OCI-LY7 (cell line): ENCODE results near the gene KRTAP27-1. TPM values are rescaled to one million over a fixed set of nuclear protein-coding genes. Genes with fewer than 3 reads are reported as not detected.

ENCODE experiments used
- BruUV-seq: library from RNA; stranded (reverse); fragments of 400-500 nt; replicated peaks from 2 replicates; lab custom pipeline; 2021; lab: Mats Ljungman, UMichigan
- CTCF ChIA-PET: fragments of 300-600 bp; sonication (Branson Sonifier 250); formaldehyde crosslinking; loops from one replicate; lab custom pipeline; 2022; ENCODE audit warnings: antibody characterized with exemption; ENCODE audit not compliant: unreplicated experiment; lab: Charles Lee
- POLR2A ChIA-PET: fragments of 300-600 bp; sonication (Branson Sonifier 250); formaldehyde crosslinking; loops from one replicate; lab custom pipeline; 2022; ENCODE audit warnings: antibody characterized with exemption; lab: Charles Lee
- DNase-seq: peaks from one replicate; pipeline ENCODE4 v3.0.0-alpha.2; 2015; ENCODE audit warnings: low spot score
- H2AFZ ChIP-seq: fragments of 200-600 bp; sonication (generic), shearing (Covaris generic); 2 replicates; pipeline ENCODE4 v1.6.1; 2014; ENCODE audit warnings: mild to moderate bottlenecking, antibody characterized with exemption, low read length, moderate library complexity
- H3K27ac ChIP-seq: fragments of 200-600 bp; sonication (generic); 2 replicates; pipeline ENCODE4 v1.5.1; 2014; ENCODE audit warnings: mixed run types, low read depth, mild to moderate bottlenecking, moderate library complexity, low read length, inconsistent platforms; ENCODE audit not compliant: poor library complexity, severe bottlenecking
- H3K36me3 ChIP-seq: fragments of 200-600 bp; sonication (generic); 2 replicates; pipeline ENCODE4 v1.6.1; 2014; ENCODE audit warnings: mild to moderate bottlenecking, antibody characterized with exemption, low read length, moderate library complexity, mixed read lengths; ENCODE audit not compliant: insufficient read depth
- H3K4me1 ChIP-seq: fragments of 200-600 bp; sonication (generic); 2 replicates; pipeline ENCODE4 v1.5.1; 2014; ENCODE audit warnings: mild to moderate bottlenecking, low read length; ENCODE audit not compliant: insufficient read depth, poor library complexity, severe bottlenecking
- H3K4me2 ChIP-seq: fragments of 200-600 bp; sonication (generic); 2 replicates; pipeline ENCODE4 v1.6.1; 2014; ENCODE audit warnings: mild to moderate bottlenecking, low read length
- H3K4me3 ChIP-seq: fragments of 200-600 bp; sonication (generic); 2 replicates; pipeline ENCODE4 v1.5.1; 2014; ENCODE audit warnings: mild to moderate bottlenecking, low read depth, low read length; ENCODE audit not compliant: poor library complexity, severe bottlenecking
- H3K79me2 ChIP-seq: fragments of 200-600 bp; sonication (generic); 2 replicates; pipeline ENCODE4 v1.6.1; 2016; ENCODE audit warnings: low read depth, mild to moderate bottlenecking, low read length, moderate library complexity, mixed read lengths; ENCODE audit not compliant: insufficient read depth
- H3K9me2 ChIP-seq: fragments of 200-600 bp; sonication (generic); 2 replicates; pipeline ENCODE4 v1.6.1; 2016; ENCODE audit warnings: mild to moderate bottlenecking, low read length, mixed read lengths; ENCODE audit not compliant: insufficient read depth
- H3K9me3 ChIP-seq: fragments of 200-600 bp; sonication (generic); 2 replicates; pipeline ENCODE4 v1.6.1; 2014; ENCODE audit warnings: mild to moderate bottlenecking, mixed run types, low read length, mixed read lengths
- H4K20me1 ChIP-seq: fragments of 200-600 bp; sonication (generic); 2 replicates; pipeline ENCODE4 v1.6.1; 2014; ENCODE audit warnings: mild to moderate bottlenecking, antibody characterized with exemption, low read length, moderate library complexity, mixed read lengths; ENCODE audit not compliant: insufficient read depth
- CTCF ChIP-seq: fragments of 200-600 bp; sonication (generic); conservative IDR thresholded peaks from 2 replicates; pipeline ENCODE4 v1.5.1; 2014; ENCODE audit warnings: mild to moderate bottlenecking, antibody characterized with exemption, low read length, moderate library complexity, mixed read lengths
- EZH2phosphoT487 ChIP-seq: fragments of 200-600 bp; sonication (generic); IDR thresholded peaks from 2 replicates; pipeline ENCODE4 v1.6.1; 2018; ENCODE audit warnings: low read depth, borderline replicate concordance, mild to moderate bottlenecking, mixed run types, antibody characterized with exemption, low read length, moderate library complexity, mixed read lengths
- intact Hi-C: fragments of 100-400 bp; cut with micrococcal nuclease; formaldehyde crosslinking; loops from one replicate; pipeline ENCODE4 v1.10.0; 2022; ENCODE audit not compliant: unreplicated experiment
- total RNA-seq, 2 experiments: library from RNA; depleted of rRNA in 1 of 2; stranded (reverse); fragments of >200 nt in 1 of 2; shearing (Covaris generic) in 1 of 2; gene quantifications; 2 replicates each; pipeline ENCODE4 v1.2.3, GENCODE V29; 2014 to 2022

KRTAP27-1 gene
- total RNA-seq, 2 experiments from 2014 or later, result not detected

GRCh38 chr21:30332681-30333080, 4.8 kb downstream of the KRTAP27-1 start:
- H3K4me1 ChIP-seq, result no peaks in the 10 kb centered on the region
- TF ChIP-seq CTCF, result no peak
- TF ChIP-seq EZH2phosphoT487, result no peak
- H3K79me2 ChIP-seq, result no peaks in the 10 kb centered on the region
- BruUV-seq, result no TSS peak
- no peaks in the 10 kb centered on the region for H3K36me3 ChIP-seq
- H2AFZ ChIP-seq, result no peak overlapping the region
- H3K27ac ChIP-seq, result no peak overlapping the region
- H4K20me1 ChIP-seq, result no peaks in the 10 kb centered on the region
- no peaks in the 10 kb centered on the region for H3K9me3 ChIP-seq
- DNase-seq, result no peak
- no peak overlapping the region for H3K4me3 ChIP-seq
- H3K9me2 ChIP-seq, result no peaks in the 10 kb centered on the region
- intact Hi-C loops, result no loop called here
- ChIA-PET POLR2A (no interaction called here), CTCF (no interaction called here)
- H3K4me2 ChIP-seq, result no peak overlapping the region

GRCh38 chr21:30329203-30329875, 8.2 kb downstream of the KRTAP27-1 start:
- Histone ChIP-seq H4K20me1 (no peaks in the 10 kb centered on the region), H3K4me3 (no peak overlapping the region), H3K36me3 (no peaks in the 10 kb centered on the region), H3K9me2 (no peaks in the 10 kb centered on the region), H3K4me2 (no peak overlapping the region), H3K9me3 (no peaks in the 10 kb centered on the region), H3K4me1 (no peaks in the 10 kb centered on the region), H2AFZ (no peak overlapping the region), H3K27ac (no peak overlapping the region), H3K79me2 (no peaks in the 10 kb centered on the region)
- BruUV-seq, result no TSS peak
- ChIA-PET POLR2A (interaction anchor here (0.5 to 1.2 kb wide), 4 partner anchors 11 to 119 kb away, joined by 3 to 4 read pairs (median 4); no protein-coding TSS in a partner anchor), CTCF (no interaction called here)
- no peak for TF ChIP-seq CTCF
- TF ChIP-seq EZH2phosphoT487, result no peak
- intact Hi-C loops, result no loop called here
- no peak for DNase-seq

- Histone ChIP-seq H3K36me3 (no peaks in the 10 kb centered on the region), H3K4me3 (no peak overlapping the region), H3K9me3 (no peaks in the 10 kb centered on the region), H2AFZ (no peak overlapping the region), H4K20me1 (no peaks in the 10 kb centered on the region), H3K4me2 (no peak overlapping the region), H3K27ac (no peak overlapping the region), H3K79me2 (no peaks in the 10 kb centered on the region), H3K9me2 (no peaks in the 10 kb centered on the region), H3K4me1 (no peaks in the 10 kb centered on the region)
- no peak for TF ChIP-seq EZH2phosphoT487
- no peak for TF ChIP-seq CTCF
- intact Hi-C loops, result no loop called here
- BruUV-seq, result no TSS peak
- DNase-seq, result no peak
- ChIA-PET POLR2A (interaction anchor here (0.7 kb wide), 1 partner anchor 185 kb away, joined by 3 read pairs; no protein-coding TSS in a partner anchor), CTCF (no interaction called here)
These were observed 11.1 kb downstream of the KRTAP27-1 start for GRCh38 chr21:30326390-30326789.
